WTC11 (cell line): Measurements from ENCODE around the gene PRSS48.
"Not testable (repeated sequence)": the region's sequence is repeated elsewhere in the genome, so short reads cannot be mapped to it uniquely, and the experiment has no call there.

Experiments
- RELA ChIP-seq: sonication (generic); formaldehyde crosslinking; IDR thresholded peaks from 2 replicates; pipeline ENCODE4 v1.8.1; 2022; ENCODE audit warnings: missing genetic modification reagents, mild to moderate bottlenecking, borderline replicate concordance
- TF ChIP-seq, protein P1 (sequence below): sonication (generic); formaldehyde crosslinking; IDR thresholded peaks from 2 replicates; pipeline ENCODE4 v1.8.0; 2022; ENCODE audit warnings: mild to moderate bottlenecking, missing genetic modification reagents
- TF ChIP-seq, protein P2 (sequence below): fragments of 200-600 bp; IDR thresholded peaks from 2 replicates; pipeline ENCODE4 v1.8.0; 2022; ENCODE audit warnings: antibody characterized with exemption
- TF ChIP-seq, protein P3 (sequence below): sonication (generic); formaldehyde crosslinking; IDR thresholded peaks from 2 replicates; pipeline ENCODE4 v1.8.1; 2022; ENCODE audit warnings: low read depth, missing genetic modification reagents, borderline replicate concordance

DNA sequence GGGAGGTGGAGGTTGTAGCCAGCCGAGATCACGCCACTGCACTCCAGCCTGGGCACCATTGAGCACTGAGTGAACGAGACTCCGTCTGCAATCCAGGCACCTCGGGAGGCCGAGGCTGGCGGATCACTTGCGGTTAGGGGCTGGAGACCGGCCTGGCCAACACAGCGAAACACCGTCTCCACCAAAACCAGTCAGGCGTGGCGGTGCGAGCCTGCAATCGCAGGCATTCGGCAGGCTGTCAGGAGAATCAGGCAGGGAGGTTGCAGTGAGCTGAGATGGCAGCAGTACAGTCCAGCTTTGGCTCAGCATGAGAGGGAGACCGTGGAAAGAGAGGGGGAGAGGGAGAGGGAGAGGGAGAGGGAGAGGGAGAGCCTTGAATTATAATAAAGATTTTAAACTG lies 21.3 kb upstream of the PRSS48 start:
- TF ChIP-seq, protein P1, sequence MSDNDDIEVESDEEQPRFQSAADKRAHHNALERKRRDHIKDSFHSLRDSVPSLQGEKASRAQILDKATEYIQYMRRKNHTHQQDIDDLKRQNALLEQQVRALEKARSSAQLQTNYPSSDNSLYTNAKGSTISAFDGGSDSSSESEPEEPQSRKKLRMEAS, result not testable (repeated sequence)
- TF ChIP-seq, protein P2, sequence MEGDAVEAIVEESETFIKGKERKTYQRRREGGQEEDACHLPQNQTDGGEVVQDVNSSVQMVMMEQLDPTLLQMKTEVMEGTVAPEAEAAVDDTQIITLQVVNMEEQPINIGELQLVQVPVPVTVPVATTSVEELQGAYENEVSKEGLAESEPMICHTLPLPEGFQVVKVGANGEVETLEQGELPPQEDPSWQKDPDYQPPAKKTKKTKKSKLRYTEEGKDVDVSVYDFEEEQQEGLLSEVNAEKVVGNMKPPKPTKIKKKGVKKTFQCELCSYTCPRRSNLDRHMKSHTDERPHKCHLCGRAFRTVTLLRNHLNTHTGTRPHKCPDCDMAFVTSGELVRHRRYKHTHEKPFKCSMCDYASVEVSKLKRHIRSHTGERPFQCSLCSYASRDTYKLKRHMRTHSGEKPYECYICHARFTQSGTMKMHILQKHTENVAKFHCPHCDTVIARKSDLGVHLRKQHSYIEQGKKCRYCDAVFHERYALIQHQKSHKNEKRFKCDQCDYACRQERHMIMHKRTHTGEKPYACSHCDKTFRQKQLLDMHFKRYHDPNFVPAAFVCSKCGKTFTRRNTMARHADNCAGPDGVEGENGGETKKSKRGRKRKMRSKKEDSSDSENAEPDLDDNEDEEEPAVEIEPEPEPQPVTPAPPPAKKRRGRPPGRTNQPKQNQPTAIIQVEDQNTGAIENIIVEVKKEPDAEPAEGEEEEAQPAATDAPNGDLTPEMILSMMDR, result not testable (repeated sequence)
- TF ChIP-seq RELA (CRISPR knock-in tag), result not testable (repeated sequence)
- TF ChIP-seq, protein P3, sequence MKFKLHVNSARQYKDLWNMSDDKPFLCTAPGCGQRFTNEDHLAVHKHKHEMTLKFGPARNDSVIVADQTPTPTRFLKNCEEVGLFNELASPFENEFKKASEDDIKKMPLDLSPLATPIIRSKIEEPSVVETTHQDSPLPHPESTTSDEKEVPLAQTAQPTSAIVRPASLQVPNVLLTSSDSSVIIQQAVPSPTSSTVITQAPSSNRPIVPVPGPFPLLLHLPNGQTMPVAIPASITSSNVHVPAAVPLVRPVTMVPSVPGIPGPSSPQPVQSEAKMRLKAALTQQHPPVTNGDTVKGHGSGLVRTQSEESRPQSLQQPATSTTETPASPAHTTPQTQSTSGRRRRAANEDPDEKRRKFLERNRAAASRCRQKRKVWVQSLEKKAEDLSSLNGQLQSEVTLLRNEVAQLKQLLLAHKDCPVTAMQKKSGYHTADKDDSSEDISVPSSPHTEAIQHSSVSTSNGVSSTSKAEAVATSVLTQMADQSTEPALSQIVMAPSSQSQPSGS (CRISPR knock-in tag), result not testable (repeated sequence)
